HepG2 (cell line): ENCODE results near the gene SLC7A4. TPM values are rescaled to one million over a fixed set of nuclear protein-coding genes. Genes with fewer than 3 reads are reported as not detected.

Experiments
- HNRNPUL1 ChIP-seq: fragments of 200-400 bp; formaldehyde crosslinking; IDR thresholded peaks from 2 replicates; pipeline ENCODE4 v1.6.1; 2017; ENCODE audit warnings: low read depth, mild to moderate bottlenecking, low read length, moderate library complexity
- KMT2A ChIP-seq: sonication (generic); formaldehyde crosslinking; IDR thresholded peaks from 2 replicates; pipeline ENCODE4 v1.4.0; 2020; ENCODE audit warnings: missing genetic modification reagents
- MBD4 ChIP-seq: IDR thresholded peaks from 2 replicates; pipeline ENCODE4 v1.6.1; 2012; ENCODE audit warnings: low read length, inconsistent platforms, borderline replicate concordance
- MXI1 ChIP-seq: IDR thresholded peaks from 3 replicates; pipeline ENCODE4 v1.6.1; 2012; ENCODE audit warnings: low read depth, low read length, inconsistent platforms, borderline replicate concordance
- MYPOP ChIP-seq: sonication (generic); formaldehyde crosslinking; IDR thresholded peaks from 2 replicates; pipeline ENCODE4 v1.8.1; 2023; ENCODE audit warnings: mild to moderate bottlenecking, moderate library complexity, missing genetic modification reagents
- PPARG ChIP-seq: conservative IDR thresholded peaks from 2 replicates; pipeline ENCODE4 v1.6.1; 2016; ENCODE audit warnings: missing biosample characterization, missing genetic modification reagents
- TERF1 ChIP-seq: sonication (generic); formaldehyde crosslinking; IDR thresholded peaks from 2 replicates; pipeline ENCODE4 v1.8.0; 2022; ENCODE audit warnings: mild to moderate bottlenecking, missing genetic modification reagents, moderate library complexity
- ZFP36 ChIP-seq: fragments of 150-350 bp; IDR thresholded peaks from 2 replicates; pipeline ENCODE4 v1.6.1; 2018; ENCODE audit warnings: borderline replicate concordance, low read length, low read depth; ENCODE audit not compliant: partially characterized antibody
- ZNF12 ChIP-seq: sonication (generic); formaldehyde crosslinking; IDR thresholded peaks from 2 replicates; pipeline ENCODE4 v1.5.0; 2020; ENCODE audit warnings: missing genetic modification reagents
- ZNF180 ChIP-seq: sonication (generic); formaldehyde crosslinking; IDR thresholded peaks from 2 replicates; pipeline ENCODE4 v1.4.0; 2020; ENCODE audit warnings: low read depth, missing genetic modification reagents, borderline replicate concordance
- ZNF275 ChIP-seq: sonication (generic); formaldehyde crosslinking; IDR thresholded peaks from 2 replicates; pipeline ENCODE4 v1.8.0; 2022; ENCODE audit warnings: missing genetic modification reagents, mild to moderate bottlenecking, inconsistent platforms, borderline replicate concordance
- ZNF484 ChIP-seq: sonication (generic); formaldehyde crosslinking; IDR thresholded peaks from 2 replicates; pipeline ENCODE4 v1.5.1; 2020; ENCODE audit warnings: mild to moderate bottlenecking, low read depth, missing genetic modification reagents, borderline replicate concordance
- ZNF512B ChIP-seq: sonication (generic); formaldehyde crosslinking; IDR thresholded peaks from 2 replicates; pipeline ENCODE4 v1.5.1; 2020; ENCODE audit warnings: missing genetic modification reagents, mild to moderate bottlenecking, borderline replicate concordance
- ZNF597 ChIP-seq: sonication (generic); formaldehyde crosslinking; IDR thresholded peaks from 2 replicates; pipeline ENCODE4 v1.5.0; 2020; ENCODE audit warnings: missing genetic modification reagents
- ZNF768 ChIP-seq: sonication (generic); formaldehyde crosslinking; IDR thresholded peaks from 2 replicates; pipeline ENCODE4 v1.4.0; 2020; ENCODE audit warnings: missing genetic modification reagents
- ZNF775 ChIP-seq: sonication (generic); formaldehyde crosslinking; IDR thresholded peaks from 2 replicates; pipeline ENCODE4 v1.4.0; 2020; ENCODE audit warnings: missing genetic modification reagents, mild to moderate bottlenecking, moderate library complexity, borderline replicate concordance
- polyA plus RNA-seq, 8 experiments: library from polyadenylated mRNA; depleted of rRNA in 3 of 8; stranded (reverse) in 7 of 8; unstranded in 1 of 8; fragments of >200 nt; fragmentation: Illumina TruSeq in 4 of 8; extraction: Trizol in 4 of 8; gene quantifications; 2 replicates each; pipeline versions ENCODE4 v1.2.1 to v1.2.3, GENCODE V29; 2011 to 2016; ENCODE audit warnings: low read depth in 4 of 8, missing spikeins in 1 of 8, mixed read lengths in 1 of 8; ENCODE audit not compliant: insufficient read depth in 1 of 8
- total RNA-seq, 5 experiments: library from RNA; depleted of rRNA; stranded (reverse); fragments of >200 nt; fragmentation: Illumina TruSeq; extraction: Trizol; gene quantifications; 2 replicates each; pipeline ENCODE4 v1.2.3, GENCODE V29; 2016; ENCODE audit warnings: low read depth in 1 of 5
- TF ChIP-seq, protein P1 (sequence below): sonication (generic); formaldehyde crosslinking; conservative IDR thresholded peaks from 2 replicates; pipeline ENCODE4 v1.5.0; 2020; ENCODE audit warnings: missing genetic modification reagents
- TF ChIP-seq, protein P2 (sequence below): IDR thresholded peaks from 2 replicates; pipeline ENCODE4 v1.6.1; 2018; ENCODE audit warnings: missing genetic modification reagents

The SLC7A4 gene
- total and polyA plus RNA-seq, 2 of the 13 experiments (the other 11 are each of a cell fraction or from before 2014, with no cell fraction given): not detected

- TF ChIP-seq, protein P1, sequence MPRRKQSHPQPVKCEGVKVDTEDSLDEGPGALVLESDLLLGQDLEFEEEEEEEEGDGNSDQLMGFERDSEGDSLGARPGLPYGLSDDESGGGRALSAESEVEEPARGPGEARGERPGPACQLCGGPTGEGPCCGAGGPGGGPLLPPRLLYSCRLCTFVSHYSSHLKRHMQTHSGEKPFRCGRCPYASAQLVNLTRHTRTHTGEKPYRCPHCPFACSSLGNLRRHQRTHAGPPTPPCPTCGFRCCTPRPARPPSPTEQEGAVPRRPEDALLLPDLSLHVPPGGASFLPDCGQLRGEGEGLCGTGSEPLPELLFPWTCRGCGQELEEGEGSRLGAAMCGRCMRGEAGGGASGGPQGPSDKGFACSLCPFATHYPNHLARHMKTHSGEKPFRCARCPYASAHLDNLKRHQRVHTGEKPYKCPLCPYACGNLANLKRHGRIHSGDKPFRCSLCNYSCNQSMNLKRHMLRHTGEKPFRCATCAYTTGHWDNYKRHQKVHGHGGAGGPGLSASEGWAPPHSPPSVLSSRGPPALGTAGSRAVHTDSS (CRISPR knock-in tag): no peak
- TF ChIP-seq PPARG (peak; percentile 25; the same call in 1 of the 2 replicates), ZNF12 (CRISPR knock-in tag) (peak; percentile 24; the same call in 1 of the 2 replicates), ZNF597 (CRISPR knock-in tag) (no peak), HNRNPUL1 (no peak), ZNF768 (CRISPR knock-in tag) (peak; percentile 46), MBD4 (no peak), KMT2A (CRISPR knock-in tag) (peak; percentile 68), TERF1 (no peak), ZFP36 (no peak), ZNF775 (CRISPR knock-in tag) (no peak), ZNF275 (CRISPR knock-in tag) (no peak; the same call in 1 of the 2 replicates), ZNF484 (CRISPR knock-in tag) (no peak), ZNF180 (CRISPR knock-in tag) (0 out of 2 replicates have a peak, but pooled peaks have one; percentile 6), ZNF512B (CRISPR knock-in tag) (no peak), MYPOP (CRISPR knock-in tag) (peak; percentile 63; the same call in 1 of the 2 replicates), MXI1 (peak; percentile 92; the same call in 2 of the 3 replicates)
- TF ChIP-seq, protein P2, sequence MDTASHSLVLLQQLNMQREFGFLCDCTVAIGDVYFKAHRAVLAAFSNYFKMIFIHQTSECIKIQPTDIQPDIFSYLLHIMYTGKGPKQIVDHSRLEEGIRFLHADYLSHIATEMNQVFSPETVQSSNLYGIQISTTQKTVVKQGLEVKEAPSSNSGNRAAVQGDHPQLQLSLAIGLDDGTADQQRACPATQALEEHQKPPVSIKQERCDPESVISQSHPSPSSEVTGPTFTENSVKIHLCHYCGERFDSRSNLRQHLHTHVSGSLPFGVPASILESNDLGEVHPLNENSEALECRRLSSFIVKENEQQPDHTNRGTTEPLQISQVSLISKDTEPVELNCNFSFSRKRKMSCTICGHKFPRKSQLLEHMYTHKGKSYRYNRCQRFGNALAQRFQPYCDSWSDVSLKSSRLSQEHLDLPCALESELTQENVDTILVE: peak; percentile 86
Observed at GRCh38 chr22:21001601-21002325, 30.6 kb downstream of the SLC7A4 start, which contains the start of gene THAP7 (continued).
